HG03439 (cell line): Measurements from ENCODE around the gene TFCP2.

Experiments
- ATAC-seq: cut with Tn5 transposase; IDR thresholded peaks from one replicate; pipeline ENCODE4 v1.9.1; 2021; ENCODE audit warnings: mild to moderate bottlenecking, moderate library complexity; ENCODE audit not compliant: unreplicated experiment

The TFCP2 gene

GRCh38 chr12:51198568-51199365 is 25.8 kb upstream of the TFCP2 start:
- ATAC-seq = no peak

DNA sequence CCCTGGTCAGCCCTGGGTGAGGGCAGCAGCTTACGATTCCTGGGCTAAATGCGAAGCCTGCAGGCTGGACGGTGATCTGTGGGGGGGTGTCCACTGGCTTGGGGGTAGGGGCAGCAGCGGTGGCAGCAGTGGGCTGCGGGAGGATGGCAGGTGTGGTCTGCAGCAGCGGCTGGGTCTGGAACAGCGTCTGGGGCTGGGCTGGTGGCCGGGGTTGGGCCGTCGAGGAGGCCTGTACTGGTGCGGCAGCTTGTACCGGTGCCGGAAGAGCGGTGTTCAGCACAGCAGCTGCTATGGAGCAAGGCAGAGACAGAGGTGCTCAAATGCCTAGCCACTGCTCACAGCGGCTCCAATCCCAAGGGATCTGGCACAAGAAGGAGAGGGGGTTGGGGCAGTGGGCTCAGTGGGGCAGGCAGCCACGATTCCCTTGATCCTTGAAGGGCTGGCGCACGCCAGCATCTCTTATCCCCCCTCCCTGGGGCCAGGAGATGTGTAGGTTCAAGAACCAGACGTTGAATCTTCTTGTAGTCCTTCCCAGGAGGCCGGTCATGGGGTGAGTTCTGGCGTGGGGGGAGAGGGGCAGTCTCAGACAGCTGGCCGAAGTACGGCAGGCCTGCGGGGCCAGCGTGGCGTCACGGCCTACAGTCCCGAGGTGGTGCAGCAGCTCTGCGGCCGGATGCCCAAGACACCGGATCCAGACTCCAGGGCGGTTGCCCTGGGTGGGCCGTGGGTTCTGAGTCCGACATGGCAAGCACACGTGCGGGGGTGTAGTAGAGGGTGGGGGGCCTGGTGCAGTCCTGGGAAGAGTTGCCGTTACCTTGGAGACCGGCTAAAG is 25.0 kb upstream of the TFCP2 start:
- no peak for ATAC-seq

- ATAC-seq = no peak
Observed at GRCh38 chr12:51196547-51196946, 23.6 kb upstream of the TFCP2 start.

DNA sequence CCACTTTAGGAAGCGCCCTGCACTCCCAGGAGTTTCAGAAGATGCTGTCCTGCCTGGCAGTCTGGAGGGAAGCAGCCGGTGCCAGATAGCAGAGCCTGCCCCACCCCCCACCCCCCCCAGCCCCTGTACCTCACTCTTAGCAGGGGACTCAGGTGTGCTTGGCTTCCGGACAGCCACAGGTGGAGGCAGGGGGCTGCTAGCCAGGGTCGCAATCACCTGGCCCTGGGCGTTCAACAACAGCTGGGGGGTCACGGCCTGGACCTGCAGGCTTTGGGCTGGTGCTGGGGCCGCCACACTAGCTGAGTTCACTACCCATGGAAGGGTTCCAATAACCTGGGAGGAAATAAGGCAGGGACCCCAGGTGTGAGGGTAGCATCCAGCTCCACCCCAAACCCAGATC is 22.9 kb upstream of the TFCP2 start:
- no peak for ATAC-seq

DNA sequence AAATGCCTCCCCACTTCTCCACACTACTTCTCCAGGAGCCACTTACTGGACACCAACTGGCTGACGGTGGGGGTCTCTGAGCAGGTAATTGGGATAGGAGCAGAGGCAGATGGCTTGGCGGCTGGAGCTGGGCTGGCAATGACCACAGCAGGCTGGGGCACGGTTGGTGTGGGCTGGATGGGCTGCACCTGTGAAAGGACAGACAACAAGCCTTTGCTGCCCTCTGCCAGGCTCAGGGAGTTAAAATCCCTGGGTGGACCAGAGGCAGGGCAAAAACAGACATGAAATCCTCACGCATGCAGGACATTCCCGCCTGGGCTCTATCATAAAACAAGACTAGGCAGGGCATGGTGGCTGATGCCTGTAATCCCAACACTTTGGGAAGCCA is 19.3 kb upstream of the TFCP2 start:
- ATAC-seq = no peak

DNA sequence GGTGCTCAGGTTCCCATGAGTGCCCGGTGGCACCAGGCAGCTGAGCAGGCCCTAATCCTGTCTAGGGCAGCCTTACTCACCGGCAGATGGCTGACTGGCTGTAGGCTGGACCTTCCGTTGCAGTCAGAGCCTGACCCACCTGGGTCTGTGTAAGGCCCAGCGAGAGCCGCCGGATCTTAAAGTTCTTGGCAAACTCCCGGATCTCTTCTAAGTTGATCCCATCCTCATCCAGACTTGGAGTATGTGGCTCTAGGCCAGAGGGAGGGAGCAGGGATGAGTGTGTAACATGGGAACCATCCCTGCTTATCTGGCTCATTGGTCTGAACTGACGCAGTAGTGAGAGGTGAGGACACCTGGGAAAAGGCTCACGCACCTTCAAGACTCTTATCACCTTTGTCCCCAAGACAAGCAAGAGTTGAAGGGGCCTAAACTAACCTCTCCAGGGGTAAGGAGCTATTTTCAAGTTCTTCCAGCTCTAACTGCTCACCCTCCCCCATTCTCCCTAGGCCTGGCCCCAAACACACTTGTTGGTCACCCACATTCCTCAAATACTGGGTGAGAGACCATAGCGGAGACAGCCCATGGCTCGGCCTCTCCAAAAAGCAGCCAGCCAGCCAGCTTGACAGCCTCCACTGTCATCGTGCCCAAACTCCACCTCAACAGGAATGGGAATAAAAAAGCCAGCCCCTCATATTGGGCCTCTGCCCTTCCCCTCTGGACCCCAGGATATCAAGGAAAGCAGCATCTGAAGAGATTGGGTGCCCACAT is 18.8 kb upstream of the TFCP2 start:
- no peak for ATAC-seq

DNA sequence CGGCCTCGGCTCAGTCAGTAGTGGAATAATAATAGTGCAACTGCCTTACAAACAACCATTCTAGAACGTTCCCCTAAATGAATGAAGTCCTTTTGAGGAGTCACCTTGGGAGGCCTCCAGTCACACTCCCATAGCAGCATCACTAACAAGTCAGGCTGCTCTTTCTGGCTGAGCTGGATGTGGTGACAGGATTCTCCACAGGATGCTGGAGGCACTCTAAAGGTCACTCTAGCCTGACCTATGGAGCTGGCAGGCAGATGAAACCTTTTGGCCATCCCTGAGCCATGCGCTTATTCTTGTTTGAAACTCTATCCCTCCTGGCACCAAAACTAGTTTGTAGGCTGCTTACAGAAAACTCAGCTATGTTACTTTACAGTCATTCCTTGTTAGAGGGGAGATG is 17.9 kb upstream of the TFCP2 start:
- no peak for ATAC-seq

GRCh38 chr12:51189790-51190355 is 16.9 kb upstream of the TFCP2 start:
- ATAC-seq = no peak

DNA sequence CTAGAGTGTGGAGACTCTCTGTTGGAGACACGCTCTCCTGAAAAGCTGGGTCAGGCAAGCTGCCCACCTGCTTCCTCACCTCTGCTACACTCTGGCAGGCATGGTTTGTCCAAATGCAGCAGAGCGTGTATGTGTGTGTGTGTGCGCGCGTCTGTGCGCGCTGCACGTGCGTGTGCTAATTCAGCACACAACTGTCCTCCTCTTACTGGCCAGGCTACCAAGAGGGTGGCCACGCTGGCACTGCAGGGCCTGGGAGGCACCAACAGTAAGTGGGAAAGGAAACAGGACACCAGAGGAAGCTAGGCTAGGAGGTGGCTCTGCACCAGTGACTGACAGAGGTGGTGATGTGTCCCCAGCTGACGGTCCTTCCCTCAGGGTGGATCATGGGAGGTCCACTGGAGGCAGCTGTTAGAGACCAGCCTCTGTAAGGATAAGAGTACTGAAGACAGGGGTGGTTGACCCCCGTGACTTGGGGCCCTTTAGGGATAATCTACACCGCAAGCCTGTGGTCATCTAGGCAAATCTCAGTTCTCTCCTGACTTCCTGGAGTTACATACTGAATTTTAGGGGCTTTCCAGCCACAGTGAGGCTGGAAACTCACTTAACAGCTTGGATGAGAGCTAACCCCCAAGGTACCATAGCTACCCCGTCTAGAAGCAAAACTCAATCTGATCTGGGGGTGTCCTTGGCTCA is 15.6 kb upstream of the TFCP2 start:
- no peak for ATAC-seq

DNA sequence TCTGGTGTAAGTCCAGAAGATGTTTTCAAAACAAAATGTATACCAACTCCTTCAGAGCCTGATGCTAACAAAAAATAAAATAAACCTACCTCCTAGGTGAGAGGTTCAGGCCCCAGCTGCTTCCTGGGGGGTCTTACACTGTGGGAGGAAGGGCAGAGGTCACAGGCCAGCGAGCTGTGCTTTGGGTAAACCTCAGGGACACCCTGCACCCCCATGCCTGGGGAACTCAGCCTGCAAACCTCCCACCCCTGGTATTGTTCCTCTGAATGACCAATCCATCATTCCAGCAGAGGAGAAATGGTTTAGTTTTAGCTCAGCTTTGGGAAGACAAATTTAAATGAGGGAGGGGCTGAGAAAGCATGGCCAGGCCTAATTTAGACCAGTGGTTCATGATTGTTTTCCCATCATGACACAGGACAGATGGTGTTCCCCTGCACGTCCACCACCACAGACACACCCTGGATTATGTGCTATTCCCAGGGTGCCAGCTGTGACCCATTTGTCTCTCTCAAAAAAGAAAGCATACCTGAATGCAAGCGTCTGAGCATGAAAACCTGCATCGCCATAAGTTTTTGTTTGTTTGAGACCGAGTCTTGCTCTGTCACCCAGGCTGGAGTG is 14.5 kb upstream of the TFCP2 start:
- ATAC-seq = no peak

GRCh38 chr12:51186465-51187085 is 13.6 kb upstream of the TFCP2 start:
- no peak for ATAC-seq

GRCh38 chr12:51185171-51185717 is 12.3 kb upstream of the TFCP2 start:
- ATAC-seq = no peak

DNA sequence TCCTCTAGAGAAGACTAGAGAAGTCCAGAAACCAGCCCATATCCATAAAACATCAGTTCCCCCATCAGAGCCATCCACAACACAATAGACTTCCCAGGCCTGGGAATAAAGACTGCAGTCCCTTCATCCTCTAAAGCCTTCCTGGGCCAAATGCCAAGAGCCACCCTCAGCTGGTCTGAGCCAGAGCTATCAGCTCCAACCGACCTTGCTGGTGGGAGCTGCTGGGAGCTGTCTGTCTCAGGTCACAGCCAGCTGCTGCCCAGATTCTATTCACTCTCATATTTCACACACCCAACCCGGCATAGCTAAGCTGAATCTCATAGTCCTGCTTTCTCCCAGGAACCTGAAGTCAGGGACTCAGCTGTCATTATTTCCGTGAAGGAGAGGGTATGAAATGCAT is 10.9 kb upstream of the TFCP2 start:
- no peak for ATAC-seq

DNA sequence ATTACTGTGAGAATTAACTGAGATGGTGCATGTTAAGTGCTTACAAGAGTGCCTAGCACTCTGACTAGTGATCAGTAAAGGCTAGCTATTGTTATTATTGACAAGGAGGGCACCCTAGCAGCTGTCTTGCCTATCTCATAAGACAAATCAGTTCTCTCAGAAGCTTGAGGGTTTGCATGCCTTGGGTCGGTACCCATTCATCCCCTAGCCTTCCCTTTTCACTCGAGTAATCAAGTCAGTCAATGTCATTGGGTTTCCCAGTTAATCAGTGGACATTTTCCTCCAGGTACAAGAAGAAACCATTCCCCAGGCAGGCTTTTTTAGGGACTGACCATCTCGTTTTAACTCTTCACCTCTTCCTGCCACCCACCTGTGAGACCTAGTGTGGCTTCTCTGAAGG is 10.4 kb upstream of the TFCP2 start:
- no peak for ATAC-seq

GRCh38 chr12:51181558-51181957 is 8.6 kb upstream of the TFCP2 start:
- no peak for ATAC-seq

- no peak for ATAC-seq
Observed at GRCh38 chr12:51177897-51178296, 5.0 kb upstream of the TFCP2 start.

DNA sequence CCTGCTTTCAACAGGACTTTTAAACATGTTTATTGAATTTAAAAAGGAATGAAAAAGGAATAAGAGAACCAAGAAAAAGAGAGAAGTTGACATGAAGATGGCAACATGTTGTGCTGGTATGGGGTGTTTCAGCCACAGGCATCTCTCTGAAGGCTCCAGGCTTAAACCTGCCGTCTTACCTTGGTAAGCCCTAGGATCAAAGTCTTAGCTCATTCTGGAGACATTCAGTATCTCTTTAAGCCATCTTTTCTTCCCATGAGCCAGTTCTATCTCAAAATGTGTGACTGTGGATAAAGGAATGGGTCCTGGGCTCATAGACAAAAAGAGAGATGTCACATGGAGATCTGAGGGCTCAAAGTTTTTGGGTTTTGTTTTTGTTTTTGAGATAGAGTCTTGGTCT is 1.6 kb upstream of the TFCP2 start:
- ATAC-seq = no peak

DNA sequence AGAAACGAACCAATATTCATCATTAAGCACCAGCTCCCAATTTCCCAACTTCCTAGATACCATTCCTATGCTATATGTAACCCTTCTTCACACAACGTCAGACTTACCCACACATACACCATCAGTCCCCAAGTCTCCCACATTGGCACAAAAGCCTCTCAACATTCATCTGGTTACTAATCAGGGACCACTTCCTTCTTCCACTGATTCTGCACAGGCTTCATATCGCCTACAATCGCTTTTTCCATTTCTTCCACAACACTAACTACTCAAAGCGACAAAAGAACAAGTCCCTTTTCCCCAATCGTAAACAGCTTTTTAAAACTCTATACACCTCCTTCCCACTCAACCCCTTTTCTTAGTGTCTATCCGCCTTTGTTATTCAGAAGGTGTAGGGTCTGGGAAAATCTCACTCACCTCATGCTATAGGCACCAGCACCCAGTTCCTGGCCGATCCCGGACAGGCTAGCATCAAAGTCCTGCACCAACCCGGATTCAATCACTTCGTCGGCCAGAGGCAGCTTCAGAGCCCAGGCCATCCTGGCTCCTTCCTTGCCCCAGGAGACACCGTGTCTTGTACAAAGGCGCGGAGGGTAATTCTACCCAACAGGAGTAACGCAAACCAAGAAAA is 936 bp downstream of the TFCP2 start:
- ATAC-seq = peak; percentile 6

DNA sequence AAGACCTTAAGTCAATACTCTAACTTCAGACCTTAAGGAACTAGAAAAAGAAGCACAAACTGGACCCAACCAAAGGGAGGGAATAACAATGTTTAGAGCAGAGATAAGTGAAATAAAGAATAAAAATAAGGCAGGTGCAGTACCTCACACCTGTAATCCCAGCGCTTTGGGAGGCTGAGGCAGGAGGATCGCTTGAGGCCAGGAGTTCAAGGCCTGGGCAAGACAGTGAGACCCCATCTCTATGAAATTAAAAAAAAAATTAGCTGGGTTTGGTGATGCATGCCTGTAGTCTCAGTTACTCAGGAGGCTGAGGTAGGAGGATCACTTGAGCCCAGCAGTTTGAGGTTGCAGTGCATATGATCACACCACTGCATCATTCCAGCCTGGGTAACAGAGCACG is 9.1 kb downstream of the TFCP2 start:
- ATAC-seq = no peak
